Neural progenitor cell (in vitro differentiated cells): ENCODE measurements around the gene POU2AF1. TPM values are rescaled to one million over a fixed set of nuclear protein-coding genes. Genes with fewer than 3 reads are reported as not detected.

Experiments
- DNase-seq: peaks from one replicate; pipeline ENCODE4 v3.0.0-alpha.2; 2016; ENCODE audit warnings: low spot score
- H2AFZ ChIP-seq: fragments of 200-600 bp; sonication (generic); replicated peaks from 2 replicates; pipeline ENCODE4 v1.6.1; 2016; ENCODE audit warnings: antibody characterized with exemption
- H3F3A ChIP-seq: fragments of 200-600 bp; sonication (generic); 2 replicates; pipeline ENCODE4 v1.6.1; 2016; ENCODE audit warnings: antibody characterized with exemption, low read depth
- H3K27ac ChIP-seq: fragments of 200-600 bp; sonication (generic); 2 replicates; pipeline ENCODE4 v1.5.1; 2016; ENCODE audit warnings: mild to moderate bottlenecking
- H3K27me3 ChIP-seq: fragments of 200-600 bp; sonication (generic); 2 replicates; pipeline ENCODE4 v1.6.1; 2016; ENCODE audit warnings: mild to moderate bottlenecking, moderate library complexity
- H3K36me3 ChIP-seq: fragments of 200-600 bp; sonication (generic); 2 replicates; pipeline ENCODE4 v1.5.1; 2016
- H3K4me1 ChIP-seq: fragments of 200-600 bp; sonication (generic); 2 replicates; pipeline ENCODE4 v1.6.1; 2016; ENCODE audit warnings: mixed run types
- H3K4me2 ChIP-seq: fragments of 200-600 bp; sonication (generic); 2 replicates; pipeline ENCODE4 v1.6.1; 2016
- H3K4me3 ChIP-seq: fragments of 200-600 bp; sonication (generic); 2 replicates; pipeline ENCODE4 v1.5.1; 2016
- H3K79me2 ChIP-seq: fragments of 200-600 bp; sonication (generic); 2 replicates; pipeline ENCODE4 v1.6.1; 2016; ENCODE audit warnings: low read depth
- H3K9ac ChIP-seq: fragments of 200-600 bp; sonication (generic); 2 replicates; pipeline ENCODE4 v1.6.1; 2016
- H3K9me3 ChIP-seq: fragments of 200-600 bp; sonication (generic); 2 replicates; pipeline ENCODE4 v1.5.1; 2016; ENCODE audit warnings: low read depth
- H4K20me1 ChIP-seq: fragments of 200-600 bp; sonication (generic); 2 replicates; pipeline ENCODE4 v1.6.1; 2016; ENCODE audit warnings: low read depth
- H3K27ac Mint-ChIP-seq: 3 replicates; pipeline ENCODE4 v1.8.0; 2021; ENCODE audit warnings: mixed read lengths
- H3K27me3 Mint-ChIP-seq: 2 replicates; pipeline ENCODE4 v1.8.0; 2022; ENCODE audit warnings: low read depth, mild to moderate bottlenecking, inconsistent platforms, moderate library complexity, mixed read lengths; ENCODE audit not compliant: insufficient read depth
- H3K36me3 Mint-ChIP-seq: 3 replicates; pipeline ENCODE4 v1.8.0; 2021; ENCODE audit warnings: mixed read lengths
- H3K4me1 Mint-ChIP-seq: 3 replicates; pipeline ENCODE4 v1.8.0; 2021; ENCODE audit warnings: mixed read lengths
- H3K4me3 Mint-ChIP-seq: 3 replicates; pipeline ENCODE4 v1.8.0; 2021; ENCODE audit warnings: mild to moderate bottlenecking, moderate library complexity, mixed read lengths
- H3K9me3 Mint-ChIP-seq: 3 replicates; pipeline ENCODE4 v1.8.0; 2020; ENCODE audit warnings: mixed read lengths
- EZH2 ChIP-seq: fragments of 200-600 bp; sonication (generic); IDR thresholded peaks from 2 replicates; pipeline ENCODE4 v1.6.1; 2017; ENCODE audit warnings: antibody characterized with exemption, mild to moderate bottlenecking, moderate library complexity
- EZH2phosphoT487 ChIP-seq: fragments of 200-600 bp; sonication (generic); IDR thresholded peaks from 2 replicates; pipeline ENCODE4 v1.6.1; 2017; ENCODE audit warnings: antibody characterized with exemption
- microRNA-seq: library from miRNA; unstranded; fragments of <30 nt; microRNA quantifications from one replicate; pipeline ENCODE4, GENCODE V29; 2016
- small RNA-seq: library from RNA; depleted of rRNA; stranded (forward); fragments of <200 nt; gene quantifications from one replicate; pipeline ENCODE3, GENCODE V24; 2015
- total RNA-seq: library from RNA; depleted of rRNA; stranded (reverse); fragments of >200 nt; gene quantifications from 2 replicates; pipeline ENCODE4 v1.2.3, GENCODE V29; 2015; ENCODE audit warnings: low replicate concordance
- TF ChIP-seq, protein P1 (sequence below): fragments of 200-600 bp; sonication (generic); IDR thresholded peaks from 2 replicates; pipeline ENCODE4 v1.5.1; 2017; ENCODE audit warnings: antibody characterized with exemption, mild to moderate bottlenecking

POU2AF1 gene
- total RNA-seq, 1 donor from 2014 or later: not detected

DNA sequence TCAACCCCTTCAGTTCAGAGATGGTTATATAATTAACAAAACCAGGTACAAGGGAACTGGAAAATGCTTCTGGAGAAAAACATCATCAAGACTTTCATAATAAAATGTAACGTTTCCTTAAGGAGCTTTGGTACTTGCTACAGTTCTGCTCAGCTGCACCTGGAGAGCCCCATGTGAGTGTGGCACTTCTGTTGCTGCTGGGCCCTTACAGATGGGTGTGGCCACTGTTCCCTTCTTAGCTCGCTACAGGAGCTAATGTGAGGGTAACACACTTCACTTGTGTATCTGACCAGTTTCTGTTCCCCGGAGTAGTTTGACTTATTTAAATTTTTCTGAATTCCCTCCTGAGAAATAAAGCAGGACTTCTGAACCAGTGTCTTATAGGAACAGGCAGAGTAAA is 76.8 kb downstream of the POU2AF1 start:
- Histone ChIP-seq H3K79me2 (no peaks in the 10 kb centered on the region), H3K9ac (no peak overlapping the region), H2AFZ (no peak overlapping the region), H3K4me2 (no peak overlapping the region), H3F3A (peaks cover 10% of the 10 kb centered on the region), H3K27me3 (peaks cover 54% of the 10 kb centered on the region), H3K36me3 (no peaks in the 10 kb centered on the region), H3K9me3 (no peaks in the 10 kb centered on the region), H3K4me1 (no peaks in the 10 kb centered on the region), H3K27ac (no peak overlapping the region), H4K20me1 (no peaks in the 10 kb centered on the region), H3K4me3 (no peak overlapping the region)
- Mint-ChIP-seq H3K4me1 (peaks cover 18% of the 10 kb centered on the region), H3K9me3 (no peaks in the 10 kb centered on the region), H3K36me3 (no peaks in the 10 kb centered on the region), H3K27ac (no peak overlapping the region), H3K4me3 (no peak overlapping the region), H3K27me3 (peaks cover 17% of the 10 kb centered on the region)
- DNase-seq: no peak
- TF ChIP-seq EZH2 (no peak), EZH2phosphoT487 (no peak)
- TF ChIP-seq, protein P1, sequence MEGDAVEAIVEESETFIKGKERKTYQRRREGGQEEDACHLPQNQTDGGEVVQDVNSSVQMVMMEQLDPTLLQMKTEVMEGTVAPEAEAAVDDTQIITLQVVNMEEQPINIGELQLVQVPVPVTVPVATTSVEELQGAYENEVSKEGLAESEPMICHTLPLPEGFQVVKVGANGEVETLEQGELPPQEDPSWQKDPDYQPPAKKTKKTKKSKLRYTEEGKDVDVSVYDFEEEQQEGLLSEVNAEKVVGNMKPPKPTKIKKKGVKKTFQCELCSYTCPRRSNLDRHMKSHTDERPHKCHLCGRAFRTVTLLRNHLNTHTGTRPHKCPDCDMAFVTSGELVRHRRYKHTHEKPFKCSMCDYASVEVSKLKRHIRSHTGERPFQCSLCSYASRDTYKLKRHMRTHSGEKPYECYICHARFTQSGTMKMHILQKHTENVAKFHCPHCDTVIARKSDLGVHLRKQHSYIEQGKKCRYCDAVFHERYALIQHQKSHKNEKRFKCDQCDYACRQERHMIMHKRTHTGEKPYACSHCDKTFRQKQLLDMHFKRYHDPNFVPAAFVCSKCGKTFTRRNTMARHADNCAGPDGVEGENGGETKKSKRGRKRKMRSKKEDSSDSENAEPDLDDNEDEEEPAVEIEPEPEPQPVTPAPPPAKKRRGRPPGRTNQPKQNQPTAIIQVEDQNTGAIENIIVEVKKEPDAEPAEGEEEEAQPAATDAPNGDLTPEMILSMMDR: no peak

Small RNA genes within 50 kb of the gene (microRNA-seq; reads per million reads assigned to microRNA genes)
- not detected for gene MIR4491

Small RNA genes within 50 kb of the gene (small RNA-seq; reads per million reads assigned to genes)
- gene MIR4491 (not detected), gene RNU2-60P (not detected)

Other genes with a start within 250 kb of the POU2AF1 start
- not detected in 2 replicates for gene POU2AF2, start 133.6 kb downstream of the POU2AF1 start, total RNA-seq
- 0.59 and 2.1 TPM in 2 replicates for gene POU2AF3, start 80.7 kb downstream of the POU2AF1 start, total RNA-seq
- gene BTG4, start 133.1 kb upstream of the POU2AF1 start, total RNA-seq: not detected in 2 replicates
- gene HOATZ, start 135.5 kb upstream of the POU2AF1 start, total RNA-seq: not detected in 2 replicates
- 0.26 and 0.37 TPM in 2 replicates for gene LAYN, start 161.4 kb upstream of the POU2AF1 start, total RNA-seq
- gene SIK2, start 223.2 kb upstream of the POU2AF1 start, total RNA-seq: 12.0 and 16.3 TPM in 2 replicates